GM21360 (cell line): ENCODE data around the gene ZSWIM1.

ENCODE experiments used
- ATAC-seq: cut with Tn5 transposase; IDR thresholded peaks from one replicate; pipeline ENCODE4 v1.9.1; 2021; ENCODE audit warnings: mild to moderate bottlenecking, moderate library complexity; ENCODE audit not compliant: unreplicated experiment

ZSWIM1 gene

GRCh38 chr20:45880988-45881788 lies at the start of gene ZSWIM1:
ZSWIM1 (plus strand) TSS chr20:45881227; CDS start chr20:45882593, 1,366 bp downstream.
- peak; percentile 95 for ATAC-seq

- no peak for ATAC-seq
These were observed 48.4 kb upstream of the ZSWIM1 start for GRCh38 chr20:45832619-45833018.

GRCh38 chr20:45833030-45833882 lies 47.8 kb upstream of the ZSWIM1 start, which contains the start of gene SNX21:
SNX21 (plus strand) TSS chr20:45833799; CDS start chr20:45833920, 121 bp downstream.
- no peak for ATAC-seq

GRCh38 chr20:45833883-45834796 lies 46.9 kb upstream of the ZSWIM1 start:
- no peak for ATAC-seq

GRCh38 chr20:45834797-45835161 lies 46.2 kb upstream of the ZSWIM1 start:
- ATAC-seq, result no peak

- ATAC-seq, result no peak
These were observed 45.7 kb upstream of the ZSWIM1 start for GRCh38 chr20:45835329-45835765.

GRCh38 chr20:45835825-45836224 lies 45.2 kb upstream of the ZSWIM1 start:
- ATAC-seq, result no peak

GRCh38 chr20:45836841-45837240 lies 44.2 kb upstream of the ZSWIM1 start:
- no peak for ATAC-seq

- no peak for ATAC-seq
These were observed 40.3 kb upstream of the ZSWIM1 start for GRCh38 chr20:45840700-45841198.

GRCh38 chr20:45841407-45842129 lies 39.5 kb upstream of the ZSWIM1 start:
- no peak for ATAC-seq

GRCh38 chr20:45842169-45842812 lies 38.7 kb upstream of the ZSWIM1 start:
- peak; percentile 76 for ATAC-seq

GRCh38 chr20:45843506-45843905 lies 37.5 kb upstream of the ZSWIM1 start:
- no peak for ATAC-seq

GRCh38 chr20:45845452-45845851 lies 35.6 kb upstream of the ZSWIM1 start:
- ATAC-seq, result no peak

- no peak for ATAC-seq
These were observed 32.6 kb upstream of the ZSWIM1 start for GRCh38 chr20:45848421-45848820.

GRCh38 chr20:45848969-45849582 lies 32.0 kb upstream of the ZSWIM1 start:
- no peak for ATAC-seq

- no peak for ATAC-seq
These were observed 30.8 kb upstream of the ZSWIM1 start for GRCh38 chr20:45850238-45850637.

- ATAC-seq, result no peak
These were observed 30.1 kb upstream of the ZSWIM1 start for GRCh38 chr20:45850926-45851325.

- ATAC-seq, result no peak
These were observed 29.5 kb upstream of the ZSWIM1 start for GRCh38 chr20:45851501-45851900.

GRCh38 chr20:45852326-45852725 lies 28.7 kb upstream of the ZSWIM1 start:
- ATAC-seq, result no peak
